A673 (cell line): ENCODE results near the gene TBC1D5. TPM values are rescaled to one million over a fixed set of nuclear protein-coding genes. Genes with fewer than 3 reads are reported as not detected.

Experiments
- BruUV-seq: library from RNA; stranded (reverse); fragments of 400-500 nt; replicated peaks from 2 replicates; lab custom pipeline; 2021; lab: Mats Ljungman, UMichigan
- CTCF ChIA-PET: fragments of 300-600 bp; sonication (Branson Sonifier 250); formaldehyde crosslinking; loops from one replicate; lab custom pipeline; 2022; ENCODE audit warnings: antibody characterized with exemption; lab: Charles Lee
- POLR2A ChIA-PET: fragments of 300-600 bp; sonication (Branson Sonifier 250); formaldehyde crosslinking; loops from one replicate; lab custom pipeline; 2022; ENCODE audit warnings: antibody characterized with exemption; ENCODE audit not compliant: low non-redundant PET; lab: Charles Lee
- DNase-seq: peaks from one replicate; pipeline ENCODE4 v3.0.0-alpha.2; 2015; ENCODE audit warnings: low spot score
- H3K27ac ChIP-seq: fragments of 200-600 bp; sonication (generic); 2 replicates; pipeline ENCODE4 v1.5.1; 2016; ENCODE audit warnings: mixed run types, low read depth, mild to moderate bottlenecking, mixed read lengths, antibody characterized with exemption, low read length; ENCODE audit not compliant: poor library complexity, severe bottlenecking
- H3K27me3 ChIP-seq: fragments of 200-600 bp; sonication (generic); replicated peaks from 2 replicates; pipeline ENCODE4 v1.6.1; 2017; ENCODE audit warnings: mixed run types, low read depth, mild to moderate bottlenecking, mixed read lengths, antibody characterized with exemption, low read length; ENCODE audit not compliant: insufficient read depth, poor library complexity
- H3K36me3 ChIP-seq: fragments of 200-600 bp; sonication (generic); 2 replicates; pipeline ENCODE4 v1.6.1; 2016; ENCODE audit warnings: mixed run types, mild to moderate bottlenecking, mixed read lengths, antibody characterized with exemption, low read length; ENCODE audit not compliant: insufficient read depth, poor library complexity, severe bottlenecking
- H3K4me1 ChIP-seq: fragments of 200-600 bp; sonication (generic); 2 replicates; pipeline ENCODE4 v1.6.1; 2017; ENCODE audit warnings: mixed run types, mild to moderate bottlenecking, mixed read lengths, antibody characterized with exemption, low read length; ENCODE audit not compliant: insufficient read depth, poor library complexity, severe bottlenecking
- H3K4me3 ChIP-seq: fragments of 200-600 bp; sonication (generic); 2 replicates; pipeline ENCODE4 v1.5.1; 2016; ENCODE audit warnings: low read depth, mixed run types, mild to moderate bottlenecking, mixed read lengths, low read length; ENCODE audit not compliant: poor library complexity, severe bottlenecking
- H3K9me3 ChIP-seq: fragments of 200-600 bp; sonication (generic); 2 replicates; pipeline ENCODE4 v1.6.1; 2016; ENCODE audit warnings: mixed run types, low read depth, mild to moderate bottlenecking, mixed read lengths, antibody characterized with exemption, low read length; ENCODE audit not compliant: poor library complexity, severe bottlenecking
- CTCF ChIP-seq: fragments of 300-800, 200-600 bp; sonication (generic); conservative IDR thresholded peaks from 2 replicates; pipeline ENCODE4 v1.5.1; 2017; ENCODE audit warnings: low read depth, mild to moderate bottlenecking, antibody characterized with exemption, low read length, moderate library complexity, mixed read lengths
- EZH2 ChIP-seq: fragments of 200-600 bp; sonication (generic); IDR thresholded peaks from 2 replicates; pipeline ENCODE4 v1.6.1; 2017; ENCODE audit warnings: borderline replicate concordance, low read depth, mild to moderate bottlenecking, mixed read lengths, antibody characterized with exemption, low read length; ENCODE audit not compliant: poor library complexity, severe bottlenecking
- intact Hi-C: fragments of 100-400 bp; cut with micrococcal nuclease; formaldehyde crosslinking; loops from one replicate; pipeline ENCODE4 v1.10.0; 2022; ENCODE audit not compliant: unreplicated experiment
- total RNA-seq: library from RNA; stranded (reverse); gene quantifications from 2 replicates; pipeline ENCODE4 v1.2.3, GENCODE V29; 2021

TBC1D5 gene
- total RNA-seq, 1 experiment from 2014 or later: 40.7 TPM

GRCh38 chr3:17121336-17121735 lies 621.1 kb downstream of the TBC1D5 start:
- H3K4me1 ChIP-seq: no peaks in the 10 kb centered on the region
- H3K27me3 ChIP-seq: no peaks in the 10 kb centered on the region
- H3K9me3 ChIP-seq: no peaks in the 10 kb centered on the region
- intact Hi-C loops: no loop called here
- no peak for DNase-seq
- no peak overlapping the region for H3K4me3 ChIP-seq
- no TSS peak for BruUV-seq
- H3K36me3 ChIP-seq: no peaks in the 10 kb centered on the region
- H3K27ac ChIP-seq: no peak overlapping the region
- ChIA-PET CTCF (no interaction called here), POLR2A (no interaction called here)
- no peak for TF ChIP-seq CTCF
- no peak for TF ChIP-seq EZH2

GRCh38 chr3:17120115-17120514 lies 622.3 kb downstream of the TBC1D5 start:
- Histone ChIP-seq H3K4me3 (no peak overlapping the region), H3K27me3 (no peaks in the 10 kb centered on the region), H3K4me1 (no peaks in the 10 kb centered on the region), H3K36me3 (no peaks in the 10 kb centered on the region), H3K27ac (no peak overlapping the region), H3K9me3 (no peaks in the 10 kb centered on the region)
- intact Hi-C loops: no loop called here
- ChIA-PET CTCF (no interaction called here), POLR2A (no interaction called here)
- BruUV-seq: no TSS peak
- no peak for TF ChIP-seq EZH2
- no peak for TF ChIP-seq CTCF
- no peak for DNase-seq

GRCh38 chr3:17119201-17120072 lies 623.0 kb downstream of the TBC1D5 start:
- ChIA-PET CTCF (no interaction called here), POLR2A (no interaction called here)
- BruUV-seq: no TSS peak
- intact Hi-C loops: no loop called here
- H3K4me3 ChIP-seq: no peak overlapping the region
- no peak for DNase-seq
- TF ChIP-seq CTCF: no peak
- TF ChIP-seq EZH2: no peak
- no peaks in the 10 kb centered on the region for H3K27me3 ChIP-seq
- no peaks in the 10 kb centered on the region for H3K4me1 ChIP-seq
- no peaks in the 10 kb centered on the region for H3K9me3 ChIP-seq
- no peak overlapping the region for H3K27ac ChIP-seq
- H3K36me3 ChIP-seq: no peaks in the 10 kb centered on the region
